Nephron (organoid): ENCODE results near the gene RYR1.

Experiments
- H3K27ac Mint-ChIP-seq, 3 experiments: 2 replicates each; pipeline ENCODE4 v1.8.0; 2020; ENCODE audit warnings: mixed read lengths in 3 of 3, mild to moderate bottlenecking in 2 of 3, moderate library complexity in 1 of 3
- H3K27me3 Mint-ChIP-seq: 2 replicates; pipeline ENCODE4 v1.8.0; 2021; ENCODE audit warnings: low read depth, mild to moderate bottlenecking, moderate library complexity, mixed read lengths
- H3K36me3 Mint-ChIP-seq: 2 replicates; pipeline ENCODE4 v1.8.0; 2020; ENCODE audit warnings: low read depth, mixed read lengths
- H3K4me1 Mint-ChIP-seq: 2 replicates; pipeline ENCODE4 v1.8.0; 2020; ENCODE audit warnings: mixed read lengths
- H3K4me3 Mint-ChIP-seq, 3 experiments: 2 replicates each; pipeline ENCODE4 v1.8.0; 2020; ENCODE audit warnings: mild to moderate bottlenecking in 3 of 3, mixed read lengths in 3 of 3, moderate library complexity in 2 of 3
- H3K9me3 Mint-ChIP-seq: 2 replicates; pipeline ENCODE4 v1.8.0; 2020; ENCODE audit warnings: mixed read lengths
- CTCF ChIP-seq, 3 experiments: fragments of 200-600 bp; sonication (generic); IDR thresholded peaks; one replicate each; pipeline ENCODE4 v1.5.0; 2021; ENCODE audit warnings: antibody characterized with exemption in 3 of 3; ENCODE audit not compliant: unreplicated experiment in 3 of 3

Gene RYR1

GRCh38 chr19:38500450-38500849 is 67.0 kb downstream of the RYR1 start:
- no peaks in the 10 kb centered on the region for H3K9me3 Mint-ChIP-seq
- peaks cover 4% of the 10 kb centered on the region for H3K4me1 Mint-ChIP-seq
- no peak for TF ChIP-seq CTCF (IDR thresholded peaks at IDR 0.05; ENCODE audit: unreplicated experiment in 3 of 3)
- H3K36me3 Mint-ChIP-seq, result peaks cover 24% of the 10 kb centered on the region
- peaks cover 4% of the 10 kb centered on the region for H3K27me3 Mint-ChIP-seq
- no peak overlapping the region for H3K4me3 Mint-ChIP-seq
- no peak overlapping the region for H3K27ac Mint-ChIP-seq

- Mint-ChIP-seq H3K27me3 (peaks cover 4% of the 10 kb centered on the region), H3K27ac (no peak overlapping the region), H3K4me3 (no peak overlapping the region), H3K36me3 (peaks cover 21% of the 10 kb centered on the region), H3K4me1 (no peaks in the 10 kb centered on the region), H3K9me3 (no peaks in the 10 kb centered on the region)
- TF ChIP-seq CTCF (IDR thresholded peaks at IDR 0.05; ENCODE audit: unreplicated experiment in 3 of 3), result no peak
These were observed 69.1 kb downstream of the RYR1 start for GRCh38 chr19:38502410-38503076.

GRCh38 chr19:38503077-38503410 is 69.6 kb downstream of the RYR1 start:
- no peak overlapping the region for H3K4me3 Mint-ChIP-seq

GRCh38 chr19:38505958-38506357 is 72.5 kb downstream of the RYR1 start:
- H3K27me3 Mint-ChIP-seq, result peaks cover 10% of the 10 kb centered on the region

More at GRCh38 chr19:38503077-38503410, 69.6 kb downstream of the RYR1 start:
- H3K36me3 Mint-ChIP-seq, result peaks cover 25% of the 10 kb centered on the region
- H3K4me1 Mint-ChIP-seq, result no peaks in the 10 kb centered on the region
- H3K27me3 Mint-ChIP-seq, result peaks cover 4% of the 10 kb centered on the region
- TF ChIP-seq CTCF (IDR thresholded peaks at IDR 0.05; ENCODE audit: unreplicated experiment in 3 of 3), result no peak
- H3K9me3 Mint-ChIP-seq, result no peaks in the 10 kb centered on the region
- H3K27ac Mint-ChIP-seq, result no peak overlapping the region

GRCh38 chr19:38506375-38506722 is 72.9 kb downstream of the RYR1 start:
- Mint-ChIP-seq H3K4me3 (no peak overlapping the region), H3K4me1 (no peaks in the 10 kb centered on the region), H3K27ac (no peak overlapping the region), H3K27me3 (peaks cover 10% of the 10 kb centered on the region), H3K36me3 (peaks cover 20% of the 10 kb centered on the region), H3K9me3 (no peaks in the 10 kb centered on the region)
- no peak for TF ChIP-seq CTCF (IDR thresholded peaks at IDR 0.05; ENCODE audit: unreplicated experiment in 3 of 3)

More at GRCh38 chr19:38505958-38506357, 72.5 kb downstream of the RYR1 start:
- Mint-ChIP-seq H3K27ac (no peak overlapping the region), H3K4me3 (no peak overlapping the region), H3K9me3 (no peaks in the 10 kb centered on the region), H3K4me1 (no peaks in the 10 kb centered on the region), H3K36me3 (peaks cover 22% of the 10 kb centered on the region)
- no peak for TF ChIP-seq CTCF (IDR thresholded peaks at IDR 0.05; ENCODE audit: unreplicated experiment in 3 of 3)
